HG02870 (cell line): Measurements from ENCODE around the gene COQ10B.
A peak's percentile ranks its signal among the peaks of the same experiment; 100 is the strongest.
"Not testable (repeated sequence)": the region's sequence is repeated elsewhere in the genome, so short reads cannot be mapped to it uniquely, and the experiment has no call there.

Source experiments
- ATAC-seq: cut with Tn5 transposase; IDR thresholded peaks from one replicate; pipeline ENCODE4 v1.9.1; 2021; ENCODE audit warnings: mild to moderate bottlenecking, moderate library complexity; ENCODE audit not compliant: unreplicated experiment

The COQ10B gene

DNA sequence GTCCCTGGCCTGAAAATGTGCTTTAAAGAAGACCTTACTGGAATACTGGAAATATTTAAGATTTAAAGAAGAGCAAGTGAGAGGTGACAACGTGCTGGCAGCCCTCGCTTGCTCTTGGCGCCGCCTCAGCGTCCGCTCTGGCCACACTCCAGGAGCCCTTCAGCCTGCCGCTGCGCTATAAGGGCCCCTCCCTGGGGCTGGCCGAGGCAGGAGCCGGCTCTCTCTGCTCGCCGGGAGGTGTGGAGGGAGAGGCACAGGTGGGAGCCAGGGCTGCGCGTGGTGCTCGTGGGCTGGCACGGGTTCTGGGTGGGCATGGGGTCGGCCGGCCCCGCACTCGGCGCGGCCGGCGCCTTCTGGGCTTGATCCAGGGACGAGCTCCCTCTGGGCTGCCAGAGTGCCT, 2.9 kb upstream of the COQ10B start:
- no peak for ATAC-seq

DNA sequence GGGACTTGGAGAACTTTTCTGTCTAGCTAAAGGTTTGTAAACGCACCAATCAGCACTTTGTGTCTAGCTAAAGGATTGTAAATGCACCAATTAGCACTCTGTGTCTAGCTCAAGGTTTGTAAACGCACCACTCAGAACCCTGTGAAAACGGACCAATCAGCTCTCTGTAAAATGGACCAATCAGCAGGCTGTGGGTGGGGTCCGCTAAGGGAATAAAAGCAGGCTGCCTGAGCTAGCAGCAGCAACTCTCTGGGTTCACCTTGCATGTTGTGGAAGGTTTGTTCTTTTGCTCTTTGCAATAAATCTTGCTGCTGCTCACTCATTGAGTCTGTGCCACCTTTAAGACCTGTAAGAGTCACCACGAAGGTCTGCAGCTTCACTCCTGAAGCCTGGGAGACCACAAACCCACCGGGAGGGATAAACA, 2.4 kb upstream of the COQ10B start:
- ATAC-seq = not testable (repeated sequence)

DNA sequence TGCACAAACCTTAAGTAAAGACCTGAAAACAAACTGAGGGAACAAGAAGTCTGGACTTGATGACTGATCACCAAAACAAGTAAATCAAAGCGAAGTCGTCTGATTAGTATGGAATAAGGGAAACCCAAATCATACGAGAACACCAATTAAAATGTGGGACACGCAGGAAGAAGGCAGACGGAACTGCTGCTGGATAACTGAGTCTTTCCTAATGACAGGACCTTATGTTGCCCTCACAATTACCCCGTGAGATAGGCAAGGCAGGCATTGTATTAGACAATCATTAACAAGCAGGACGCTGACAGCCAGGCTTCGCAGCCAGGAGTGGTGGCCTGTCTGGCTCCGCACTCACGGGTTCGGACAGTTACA, 614 bp upstream of the COQ10B start:
- no peak for ATAC-seq

DNA sequence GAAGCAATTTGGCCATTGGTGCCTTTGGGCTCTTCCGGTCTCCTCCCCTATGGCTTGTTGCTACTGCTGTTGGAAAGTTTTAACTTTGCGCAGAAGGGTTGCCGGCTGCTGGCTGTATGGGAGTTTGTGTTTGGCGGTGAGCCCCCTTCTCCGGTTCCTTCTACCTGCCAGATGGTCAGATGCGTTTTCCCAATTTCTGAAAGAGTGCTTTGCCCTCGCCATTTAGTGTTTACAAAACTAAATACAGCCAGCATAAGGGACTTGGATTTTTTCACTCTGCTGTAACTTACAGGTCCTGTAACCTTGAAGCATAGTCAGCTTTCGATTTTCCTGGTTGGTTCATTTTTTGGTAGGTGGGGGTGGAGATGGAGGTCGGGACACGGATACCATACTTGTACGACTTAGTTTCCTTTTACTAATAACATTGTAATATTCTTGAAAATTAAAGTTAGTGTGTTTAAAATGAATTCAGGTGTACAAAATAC, 604 bp downstream of the COQ10B start:
- peak; percentile 26 for ATAC-seq

DNA sequence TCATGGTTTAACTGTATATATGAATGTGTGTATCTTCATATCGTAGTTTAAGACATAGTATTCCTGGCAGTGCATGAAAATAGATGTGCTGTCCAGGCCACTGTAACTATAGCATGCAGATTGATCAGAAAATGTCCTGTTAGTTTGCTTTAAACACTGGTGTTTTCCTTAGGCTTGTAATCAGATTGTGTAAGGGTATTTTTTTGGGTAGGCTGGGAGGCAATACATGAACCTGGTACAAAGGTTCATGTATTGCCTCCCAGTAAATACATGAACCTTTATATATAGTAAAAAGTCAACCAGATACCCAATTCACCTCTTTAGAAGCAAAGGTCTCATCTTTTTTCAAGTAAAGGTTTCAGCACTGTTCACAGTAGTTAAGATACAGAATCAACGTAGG, 1.6 kb downstream of the COQ10B start:
- ATAC-seq = no peak

DNA sequence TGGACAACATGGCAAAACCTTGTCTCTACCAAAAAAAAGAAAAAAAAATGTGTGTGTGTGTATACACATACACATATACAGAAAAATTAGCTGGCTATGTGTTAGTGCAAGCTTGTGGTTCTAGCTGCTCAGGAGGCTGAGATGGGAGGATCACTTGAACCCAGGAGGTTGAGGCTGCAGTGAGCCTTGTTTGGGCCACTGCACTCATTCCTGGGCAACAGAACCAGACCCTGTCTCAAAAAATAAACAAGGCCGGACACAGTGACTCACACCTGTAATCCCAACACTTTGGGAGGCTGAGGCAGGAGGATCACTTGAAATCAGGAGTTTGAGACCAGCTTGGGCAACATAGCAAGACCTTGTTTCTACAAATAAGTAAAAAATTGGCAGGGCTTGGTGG, 2.1 kb downstream of the COQ10B start:
- ATAC-seq = no peak

DNA sequence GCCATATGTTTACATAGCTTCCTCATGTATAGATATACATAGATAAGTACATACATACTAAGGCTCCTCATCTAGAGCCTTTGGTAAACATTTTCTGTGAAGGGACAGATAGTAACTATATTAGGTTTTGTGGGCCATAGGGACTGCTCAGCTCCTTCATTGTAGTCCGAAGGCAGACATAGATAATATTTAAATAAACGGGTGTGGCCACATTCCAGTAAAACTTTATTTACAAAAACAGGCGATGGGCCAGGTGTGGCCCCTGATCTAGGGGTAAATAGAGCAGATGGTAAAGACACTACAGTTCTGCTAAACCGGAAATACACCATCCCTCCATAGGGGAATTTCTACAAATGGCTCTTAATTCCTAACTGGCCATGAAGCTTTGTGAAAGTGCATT, 7.3 kb downstream of the COQ10B start:
- ATAC-seq = no peak

DNA sequence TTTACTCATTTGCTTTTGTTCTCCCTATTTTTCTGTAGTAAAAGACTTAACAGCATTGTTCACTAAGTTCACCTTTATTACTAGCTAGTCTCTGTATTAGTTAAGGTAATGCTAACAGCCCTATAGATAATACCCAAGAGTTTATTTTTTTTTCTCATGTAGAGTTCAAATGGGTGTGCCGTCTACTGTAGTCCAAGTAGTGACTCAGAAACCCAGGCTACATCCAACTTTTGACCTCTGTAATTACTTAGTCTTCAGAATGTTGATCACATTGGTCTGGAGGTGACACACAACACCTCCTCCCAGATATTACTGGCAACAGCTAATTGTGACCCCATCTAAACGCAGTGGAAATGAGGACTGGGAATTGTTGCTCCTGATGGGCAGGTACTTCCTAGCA, 7.7 kb downstream of the COQ10B start:
- no peak for ATAC-seq

DNA sequence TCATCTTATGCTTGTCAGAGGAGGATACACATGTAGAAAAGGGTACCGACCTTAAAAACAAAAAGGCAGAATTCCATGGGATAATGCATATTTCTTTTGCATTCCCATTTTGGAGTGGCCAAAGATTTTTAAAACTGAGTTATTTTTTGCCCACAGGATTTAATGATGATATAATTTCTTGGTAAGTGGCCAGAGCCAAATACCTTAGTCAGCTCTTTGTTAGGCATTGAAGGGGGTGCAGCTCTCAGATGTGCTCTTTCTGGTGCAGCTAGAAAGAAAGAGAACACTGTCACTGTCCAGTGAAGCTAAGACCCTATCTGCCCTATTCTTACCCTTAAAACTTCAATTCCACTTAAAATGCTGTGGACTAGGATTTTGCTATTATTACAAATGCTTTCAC, 10.8 kb downstream of the COQ10B start:
- no peak for ATAC-seq

DNA sequence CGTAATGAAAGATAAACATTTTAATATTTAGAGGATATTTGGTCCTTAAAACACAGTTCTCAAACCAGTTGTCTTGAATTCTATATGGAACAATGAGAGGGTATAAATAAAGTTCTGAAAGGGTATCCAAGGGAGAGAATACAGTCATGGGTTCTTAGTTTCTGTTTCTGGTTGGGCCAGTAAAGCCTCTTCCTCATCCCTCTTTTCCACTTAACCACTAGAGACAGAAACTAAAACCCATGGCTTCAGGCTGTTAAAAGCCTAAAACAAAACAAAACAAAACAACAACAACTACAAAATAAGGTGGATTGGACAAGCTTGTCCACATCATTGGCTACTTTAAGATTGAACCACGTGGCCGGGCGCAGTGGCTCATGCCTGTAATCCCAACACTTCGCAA, 18.8 kb downstream of the COQ10B start:
- no peak for ATAC-seq

DNA sequence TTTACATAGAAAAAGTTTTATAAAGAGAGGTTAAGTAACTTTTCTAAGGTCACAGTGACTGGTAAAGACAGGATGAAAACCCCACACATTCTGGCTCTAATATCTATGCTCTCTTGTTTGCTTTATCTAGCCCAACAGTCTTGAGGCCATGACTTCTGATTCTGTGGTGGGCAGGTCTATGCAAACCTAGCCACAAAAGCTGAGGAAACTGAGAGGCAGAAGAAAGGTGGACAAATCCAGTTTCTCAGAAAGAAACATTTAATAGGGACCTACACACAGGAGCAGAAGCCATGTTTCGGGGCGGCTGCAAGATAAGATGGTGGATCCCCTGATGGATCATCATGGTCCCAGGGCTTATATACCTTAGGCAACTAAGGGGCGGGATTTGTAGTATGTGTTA, 24.4 kb downstream of the COQ10B start:
- no peak for ATAC-seq

DNA sequence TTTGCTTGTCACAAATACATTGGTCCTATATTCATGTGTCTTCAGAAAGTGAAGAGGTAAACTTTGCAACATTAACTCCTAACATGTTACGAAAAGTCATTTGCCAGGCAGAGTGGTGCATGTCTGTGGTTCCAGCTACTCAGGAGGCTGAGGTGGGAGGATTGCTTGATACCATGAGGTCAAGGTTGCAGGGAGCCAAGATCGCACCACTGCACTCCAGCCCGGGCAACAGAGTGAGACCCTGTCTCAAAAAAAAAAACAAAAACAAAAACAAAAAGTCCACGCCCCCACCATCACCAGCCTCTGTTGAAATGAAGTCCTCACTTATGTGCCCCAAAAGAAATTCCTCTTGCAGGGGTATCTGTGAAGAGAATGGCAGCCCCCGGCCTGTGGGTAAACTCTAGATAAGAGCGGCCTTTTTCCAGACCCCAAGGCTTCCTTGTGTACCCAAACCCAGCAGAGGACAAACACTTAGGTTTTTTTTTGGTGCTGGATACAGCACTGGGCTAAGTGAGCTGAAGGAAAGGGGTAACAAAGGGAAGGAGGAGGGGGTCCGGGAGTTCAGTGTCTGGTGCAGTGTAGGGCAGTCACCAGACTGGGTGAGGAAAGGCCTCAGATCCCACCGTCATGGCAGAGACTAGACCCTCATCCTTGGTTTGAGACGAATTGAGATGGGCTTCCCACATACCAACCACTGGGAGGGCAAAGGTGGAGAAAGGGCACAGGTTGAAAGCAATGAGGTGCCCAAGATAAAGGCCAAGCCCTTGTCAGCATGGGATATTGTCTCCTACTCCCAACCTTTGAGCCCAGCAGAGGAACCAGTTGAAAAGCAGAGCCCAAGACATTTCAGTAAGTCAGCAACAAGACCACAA, 27.0 kb downstream of the COQ10B start:
- ATAC-seq = no peak

DNA sequence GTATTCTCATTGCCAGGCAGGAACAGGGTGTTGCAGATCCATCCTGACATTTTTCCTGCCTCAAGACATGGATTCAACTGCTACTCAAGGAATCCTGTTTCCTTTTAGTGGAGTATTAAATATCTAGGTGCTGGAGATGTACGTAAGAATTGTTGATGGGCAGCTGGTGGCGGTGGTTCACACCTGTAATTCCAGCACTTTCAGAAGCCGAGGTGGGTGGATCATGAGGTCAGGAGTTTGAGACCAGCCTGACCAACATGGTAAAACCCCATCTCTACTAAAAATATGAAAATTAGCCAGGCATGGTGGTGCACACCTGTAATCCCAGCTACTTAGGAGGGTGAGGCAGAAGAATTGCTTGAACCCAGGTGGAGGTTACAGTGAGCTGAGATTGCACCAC, 30.9 kb downstream of the COQ10B start:
- ATAC-seq = not testable (repeated sequence)

DNA sequence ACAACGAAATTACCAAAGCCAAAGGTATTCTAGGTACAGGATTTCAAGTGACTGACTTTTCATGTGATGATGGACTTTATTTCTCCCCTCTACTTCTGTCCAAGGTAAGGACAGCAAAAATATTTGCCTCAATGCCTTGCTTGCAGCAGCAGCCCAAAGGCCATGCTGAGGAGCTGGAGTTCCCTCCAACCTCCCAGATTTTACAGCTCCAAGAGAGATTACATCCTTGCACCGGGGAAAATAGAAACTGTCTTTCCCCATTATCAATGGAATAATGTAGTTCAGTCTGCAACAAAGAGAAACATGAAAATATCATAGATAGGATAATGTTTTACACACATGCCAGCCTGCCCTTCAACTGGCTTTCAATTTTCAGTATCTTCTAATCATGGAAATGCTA, 32.8 kb downstream of the COQ10B start:
- no peak for ATAC-seq

DNA sequence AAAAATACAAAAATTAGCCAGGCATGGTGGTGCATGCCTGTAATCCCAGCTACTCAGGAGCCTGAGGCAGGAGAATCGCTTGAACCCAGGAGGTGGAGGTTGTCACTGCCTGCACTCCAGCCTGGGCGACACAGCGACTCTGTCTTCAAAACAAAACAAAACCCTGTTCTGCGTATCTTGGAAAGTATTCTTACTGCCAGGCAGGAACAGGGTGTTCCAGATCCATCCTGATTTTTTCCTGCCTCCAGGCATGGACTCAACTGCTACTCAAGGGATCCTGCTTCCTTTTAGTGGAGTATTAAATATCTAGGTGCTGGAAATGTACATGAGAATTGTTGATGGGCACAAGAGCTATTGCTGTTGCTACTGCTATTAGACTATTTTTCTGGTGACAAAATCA, 34.0 kb downstream of the COQ10B start:
- no peak for ATAC-seq

DNA sequence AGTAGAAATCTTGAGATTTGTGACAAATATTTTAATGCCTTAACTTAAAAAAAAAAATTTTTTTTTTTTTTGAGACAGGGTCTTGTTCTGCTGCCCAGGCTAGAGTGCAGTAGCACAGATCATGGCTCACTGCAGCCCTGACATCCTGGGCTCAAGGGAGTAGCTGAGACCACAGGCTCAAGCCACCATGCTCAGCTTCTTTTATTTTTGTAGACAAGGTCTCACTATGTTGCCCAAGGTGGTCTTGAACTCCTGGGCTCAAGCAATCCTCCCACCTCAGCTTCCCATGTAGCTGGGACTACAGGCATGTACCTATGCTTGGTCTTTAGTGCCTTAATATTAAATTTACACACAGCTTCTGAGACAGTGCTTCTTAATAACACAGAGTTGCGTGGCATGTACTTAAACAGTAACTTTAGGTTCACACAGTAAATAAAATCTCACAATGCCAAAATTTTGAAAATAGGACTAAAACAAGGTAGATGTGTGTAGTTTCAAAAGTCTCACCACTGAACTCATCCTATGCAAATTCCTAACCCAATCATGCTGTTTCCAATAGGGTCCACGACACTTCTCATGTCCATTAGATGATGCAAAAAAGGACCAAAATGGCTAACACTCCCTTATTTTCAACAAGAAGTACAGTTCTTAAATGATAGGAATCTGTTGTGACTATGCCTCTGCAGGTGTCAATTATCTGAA, 42.2 kb downstream of the COQ10B start:
- no peak for ATAC-seq

DNA sequence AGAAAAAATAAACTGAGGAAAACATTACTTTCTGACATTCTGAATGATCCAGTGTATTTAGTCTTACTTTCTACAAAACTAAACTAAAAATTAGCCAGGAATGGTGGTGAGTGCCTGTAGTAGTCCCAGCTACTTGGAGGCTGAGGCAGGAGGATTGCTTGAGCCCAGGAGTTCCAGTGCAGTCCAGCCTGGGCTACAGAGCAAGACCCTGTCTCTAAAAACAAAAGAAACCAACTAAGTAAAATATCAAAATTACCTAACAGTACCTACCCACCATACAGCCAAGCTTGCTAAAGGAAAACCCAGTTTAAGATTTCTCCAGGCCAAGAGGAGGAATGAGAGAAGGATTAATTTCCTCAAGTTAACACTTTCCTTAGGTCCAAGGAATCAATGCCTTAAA, 43.3 kb downstream of the COQ10B start:
- ATAC-seq = no peak

DNA sequence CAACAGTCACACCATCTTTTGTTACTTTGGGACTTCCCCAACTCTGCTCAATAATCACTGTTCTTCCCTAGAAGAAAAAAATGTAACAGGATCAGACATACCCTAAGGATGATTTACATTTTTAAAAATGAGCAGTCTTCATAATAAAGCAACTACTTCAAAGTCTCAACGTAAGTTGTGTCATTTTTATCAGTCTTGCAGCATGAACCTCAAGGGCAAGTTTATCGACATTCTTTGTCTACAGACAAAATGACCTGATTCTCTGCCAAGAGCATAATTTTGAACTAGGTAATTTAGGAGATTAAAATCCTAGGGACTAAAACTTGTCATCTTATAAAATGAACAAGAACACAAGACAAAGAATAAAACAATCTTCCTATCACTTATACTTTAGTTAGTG, 44.0 kb downstream of the COQ10B start:
- no peak for ATAC-seq

DNA sequence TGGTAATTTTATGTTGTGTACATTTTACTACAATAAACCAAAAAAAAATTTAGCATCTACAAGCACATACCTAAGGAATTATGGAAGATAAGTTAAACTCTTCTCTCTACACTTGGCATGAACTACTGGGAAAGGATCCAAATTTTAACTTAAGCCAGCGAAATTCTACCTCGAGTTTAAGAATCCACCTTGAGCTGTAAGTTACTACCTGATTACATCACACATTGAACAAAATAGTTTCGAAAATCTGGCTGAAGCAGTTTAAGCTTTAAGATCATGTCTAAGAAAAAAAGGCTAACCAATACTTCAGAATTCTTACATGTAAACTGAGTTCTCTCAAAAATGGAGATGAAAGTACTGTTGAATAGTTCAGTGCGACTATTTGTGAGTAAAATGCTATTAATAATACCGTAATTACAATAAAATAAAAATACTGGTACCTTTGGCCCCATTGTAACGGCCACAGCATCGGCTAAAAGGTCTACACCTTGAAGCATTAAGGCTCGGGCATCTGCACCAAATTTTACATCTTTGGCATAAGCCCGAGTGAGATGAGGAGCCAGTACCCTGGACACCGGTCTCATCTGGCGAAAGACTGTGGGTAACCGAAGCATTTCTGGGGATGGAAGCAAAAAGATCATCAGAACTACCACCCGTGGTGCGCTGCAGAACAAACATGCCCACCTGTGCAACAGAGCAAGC, 45.0 kb downstream of the COQ10B start:
- ATAC-seq = no peak

DNA sequence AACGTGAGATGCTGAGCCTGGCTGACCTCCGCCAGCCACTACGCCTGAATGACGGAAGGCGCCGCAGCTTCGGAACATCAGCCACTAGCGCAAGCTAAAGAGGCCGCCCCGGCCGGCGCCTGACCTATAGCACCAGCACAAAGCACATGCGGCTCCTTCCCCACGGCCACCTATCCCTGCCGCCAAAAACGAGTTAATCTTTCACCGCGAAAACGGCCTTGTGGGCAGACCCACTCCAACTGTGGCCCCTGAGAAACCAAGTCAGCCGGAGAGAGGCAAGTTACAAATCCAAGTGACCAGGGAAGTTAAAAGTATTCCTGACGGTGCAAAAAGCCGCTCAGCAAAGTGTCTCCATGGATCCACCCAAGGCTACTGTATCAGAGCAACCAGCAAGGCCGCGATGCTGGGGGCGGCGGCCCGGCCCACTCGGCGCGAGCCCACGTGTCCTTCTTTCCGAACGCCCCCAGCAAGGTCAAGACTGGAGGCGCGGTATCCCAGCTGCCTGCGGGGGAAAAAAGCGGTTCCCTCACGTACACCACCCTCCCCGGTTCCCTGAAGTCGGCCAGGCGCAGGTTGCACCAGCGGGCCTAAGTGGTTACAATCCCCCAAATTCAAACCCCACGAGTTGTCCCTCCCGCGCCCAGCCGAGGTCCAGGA, 45.7 kb downstream of the COQ10B start:
- no peak for ATAC-seq
